Frontal cortex (tissue), 4 donors: ENCODE data around the gene ENTPD6. TPM values are rescaled to one million over a fixed set of nuclear protein-coding genes. Genes with fewer than 3 reads are reported as not detected.
"Not testable (repeated sequence)": the region's sequence is repeated elsewhere in the genome, so short reads cannot be mapped to it uniquely, and the experiment has no call there.

Experiments
- DNase-seq, 2 donors: peaks; one replicate each; pipeline ENCODE4 v3.0.0; 2012; ENCODE audit warnings: low spot score in 2 of 2
- FAIRE-seq: peaks from 2 replicates; lab custom pipeline; 2012; peaks lifted over from hg19 to GRCh38; lab: Jason Lieb, UNC
- total RNA-seq: library from RNA; depleted of rRNA; stranded (reverse); fragments of >200 nt; gene quantifications from one replicate; pipeline ENCODE4 v1.2.3, GENCODE V29; 2014
- donor health status: control.
- donor health status: control.
- donor health status: control.

The ENTPD6 gene
- total RNA-seq, 1 donor from 2014 or later, result 48.5 TPM

DNA sequence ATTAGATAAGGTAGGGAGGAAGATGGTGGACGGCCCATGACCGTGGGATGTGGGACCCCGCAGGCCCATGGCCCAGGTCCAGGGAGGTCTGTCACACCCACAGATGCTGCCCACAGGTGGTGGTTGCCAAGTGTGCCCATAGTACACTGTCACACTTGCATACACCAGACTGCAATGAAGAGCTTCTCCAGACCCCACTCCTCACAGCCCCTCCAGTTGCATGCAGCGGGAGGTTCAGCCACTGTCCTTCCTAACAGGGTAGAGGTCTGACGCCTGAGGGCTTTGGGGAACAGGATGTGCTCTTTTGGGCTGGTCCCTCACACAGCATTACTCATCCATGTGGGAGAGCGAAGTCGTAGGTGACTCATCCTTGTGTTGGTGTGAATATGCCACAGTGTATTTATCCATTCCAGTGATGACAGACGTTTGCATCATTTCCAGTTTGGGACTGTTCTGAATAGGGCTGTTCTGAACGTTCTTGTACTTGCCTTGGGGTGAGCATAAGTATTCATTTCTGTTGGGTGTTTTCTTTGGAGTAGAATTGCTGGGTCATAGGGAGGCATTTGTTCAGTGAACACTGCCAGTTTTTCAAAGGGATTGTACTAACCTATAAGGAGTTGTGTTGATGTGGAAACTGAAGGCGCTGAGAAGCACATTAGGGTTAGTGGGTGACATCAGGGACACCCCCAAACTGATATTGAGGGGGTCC, 42.3 kb downstream of the ENTPD6 start:
- peak in 1 of 2 donors; percentile 69 for DNase-seq
- FAIRE-seq, result no peak

DNA sequence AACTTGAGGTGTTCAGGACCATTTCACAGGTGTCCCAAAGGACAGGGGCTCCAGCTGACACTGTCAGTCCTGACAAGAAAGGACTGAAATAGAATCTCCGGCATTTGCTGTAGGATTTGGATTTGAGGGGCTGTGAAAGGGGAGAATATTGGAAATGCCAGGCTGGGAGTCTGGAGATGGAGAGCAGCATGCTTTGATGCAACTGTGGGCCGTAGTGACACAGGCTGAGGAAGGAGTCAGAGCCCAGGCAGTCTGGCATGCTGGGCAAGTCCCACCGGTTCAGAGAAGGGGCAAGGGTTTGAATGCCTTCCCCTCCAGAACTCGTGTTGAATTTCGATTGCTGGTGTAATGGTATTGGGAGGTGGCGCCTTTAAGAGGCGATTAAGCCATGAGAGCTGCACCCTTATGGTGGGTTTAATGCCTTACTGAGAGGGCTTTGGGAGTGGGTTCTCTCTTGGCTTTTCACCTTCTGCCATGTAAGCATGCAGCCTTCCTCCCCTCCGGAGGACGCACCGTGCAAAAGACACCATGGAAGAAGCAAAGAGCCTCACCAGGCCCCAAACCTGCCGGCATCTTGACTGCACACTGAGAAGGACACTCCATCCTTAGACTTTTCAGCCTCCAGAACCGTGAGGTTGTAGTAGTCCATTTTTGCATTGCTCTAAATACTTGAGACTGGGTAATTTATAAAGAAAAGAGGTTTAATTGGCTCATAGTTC, 43.0 kb downstream of the ENTPD6 start:
- no peak for FAIRE-seq
- DNase-seq, result no peak

DNA sequence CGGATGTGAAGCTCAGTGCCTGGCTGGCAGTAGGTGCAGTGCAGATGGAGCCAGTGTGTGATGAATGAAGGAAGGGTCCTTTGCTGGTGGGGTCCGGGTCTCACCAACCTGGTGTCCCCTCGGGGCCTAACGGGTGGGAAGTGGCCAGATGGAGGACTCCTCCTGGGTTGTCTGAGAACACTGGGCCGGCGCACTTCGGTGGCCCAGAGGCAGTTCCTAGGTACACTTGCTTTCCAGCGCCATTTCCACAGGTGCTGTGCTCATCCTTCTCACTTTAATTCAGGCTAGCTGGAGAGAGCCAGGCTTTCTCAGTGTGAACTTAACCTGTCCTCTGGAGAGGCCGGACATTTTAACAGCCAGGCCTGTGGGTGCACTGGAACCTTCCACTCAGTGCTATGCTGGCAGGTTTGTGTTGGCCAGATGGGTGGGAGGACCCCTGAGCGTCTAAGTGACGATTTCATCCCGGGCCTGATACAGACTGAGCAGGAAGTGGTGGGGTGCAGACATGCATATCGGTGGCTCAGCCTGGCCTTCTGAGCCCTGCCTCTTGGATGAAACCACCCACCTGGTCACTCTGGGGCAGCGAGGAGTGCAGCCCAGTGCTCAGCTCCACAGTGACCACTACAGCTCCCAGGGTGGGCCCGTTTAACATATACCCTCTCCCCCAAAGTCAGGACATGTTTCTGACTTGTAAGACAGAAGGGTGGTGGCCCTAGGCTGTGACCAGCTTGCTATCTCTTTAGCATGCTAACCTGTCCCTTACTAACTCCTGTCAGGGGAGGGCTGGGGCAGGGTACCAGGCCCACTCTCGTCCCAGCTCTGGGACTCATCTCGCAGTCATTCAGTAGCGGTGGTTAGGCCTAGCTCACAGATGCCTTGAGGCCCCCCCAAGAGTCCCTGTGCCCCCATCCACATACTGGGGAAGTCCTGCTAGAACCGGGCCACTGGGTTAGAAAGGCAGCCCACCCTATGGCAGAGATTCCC, 44.2 kb downstream of the ENTPD6 start:
- FAIRE-seq, result no peak

DNA sequence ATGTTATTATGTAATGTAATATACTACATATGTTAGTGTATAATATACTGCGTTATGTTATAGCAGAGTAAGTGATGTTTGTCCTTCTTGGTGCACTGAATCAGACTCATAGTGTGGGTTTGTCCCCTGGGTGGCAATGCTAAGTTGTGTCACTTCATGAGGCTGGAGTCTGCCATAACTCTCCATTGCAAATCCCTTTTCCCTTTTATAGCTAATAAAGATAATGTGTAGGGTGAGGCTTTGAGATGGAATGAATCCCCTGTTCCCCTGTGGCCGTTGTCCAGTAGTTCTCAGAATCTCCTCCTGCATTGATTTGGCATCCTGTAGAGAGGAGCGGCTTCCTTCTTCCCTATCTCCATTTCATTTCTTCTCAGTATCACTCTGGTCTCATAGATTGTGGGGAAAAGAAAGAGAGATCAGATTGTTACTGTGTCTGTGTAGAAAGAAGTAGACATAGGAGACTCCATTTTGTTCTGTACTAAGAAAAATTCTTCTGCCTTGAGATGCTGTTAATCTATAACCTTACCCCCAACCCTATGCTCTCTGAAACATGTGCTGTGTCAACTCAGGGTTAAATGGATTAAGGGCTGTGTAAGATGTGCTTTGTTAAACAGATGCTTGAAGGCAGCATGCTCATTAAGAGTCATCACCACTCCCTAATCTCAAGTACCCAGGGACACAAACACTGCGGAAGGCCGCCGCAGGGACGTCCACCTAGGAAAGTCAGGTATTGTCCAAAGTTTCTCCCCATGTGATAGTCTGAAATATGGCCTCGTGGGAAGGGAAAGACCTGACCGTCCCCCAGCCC, 45.5 kb downstream of the ENTPD6 start:
- not testable (repeated sequence) for FAIRE-seq, DNase-seq

More for the DNA sequence above, 44.2 kb downstream of the ENTPD6 start:
- DNase-seq, result no peak

DNA sequence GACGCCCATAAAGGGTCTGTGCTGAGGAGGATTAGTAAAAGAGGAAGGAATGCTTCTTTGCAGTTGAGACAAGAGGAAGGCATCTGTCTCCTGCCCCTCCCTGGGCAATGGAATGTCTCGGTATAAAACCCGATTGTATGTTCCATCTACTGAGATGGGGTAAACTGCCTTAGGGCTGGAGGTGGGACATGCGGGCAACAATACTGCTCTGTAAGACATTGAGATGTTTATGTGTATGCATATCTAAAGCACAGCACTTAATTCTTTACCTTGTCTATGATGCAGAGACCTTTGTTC, 46.1 kb downstream of the ENTPD6 start:
- not testable (repeated sequence) for FAIRE-seq, DNase-seq

DNA sequence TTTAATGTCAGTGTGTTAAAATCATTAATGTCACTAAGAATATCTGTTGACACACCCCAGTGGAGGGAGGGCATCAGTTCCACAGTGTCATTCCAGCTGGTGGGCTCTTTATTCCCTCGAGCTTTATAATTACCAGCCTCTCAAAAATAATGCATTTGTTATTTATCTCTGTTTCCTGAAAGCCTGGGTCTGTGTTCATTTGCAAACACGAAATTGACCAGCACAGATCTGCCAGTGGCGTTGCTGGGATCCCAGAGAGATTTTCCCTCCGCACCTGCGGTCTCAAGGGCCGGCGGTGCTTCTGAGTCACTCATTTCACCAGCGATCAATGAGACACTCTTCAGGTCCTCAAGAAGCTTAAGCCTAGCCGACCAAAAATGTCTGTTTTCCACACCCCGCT, 46.7 kb downstream of the ENTPD6 start:
- no peak for FAIRE-seq
- no peak for DNase-seq

DNA sequence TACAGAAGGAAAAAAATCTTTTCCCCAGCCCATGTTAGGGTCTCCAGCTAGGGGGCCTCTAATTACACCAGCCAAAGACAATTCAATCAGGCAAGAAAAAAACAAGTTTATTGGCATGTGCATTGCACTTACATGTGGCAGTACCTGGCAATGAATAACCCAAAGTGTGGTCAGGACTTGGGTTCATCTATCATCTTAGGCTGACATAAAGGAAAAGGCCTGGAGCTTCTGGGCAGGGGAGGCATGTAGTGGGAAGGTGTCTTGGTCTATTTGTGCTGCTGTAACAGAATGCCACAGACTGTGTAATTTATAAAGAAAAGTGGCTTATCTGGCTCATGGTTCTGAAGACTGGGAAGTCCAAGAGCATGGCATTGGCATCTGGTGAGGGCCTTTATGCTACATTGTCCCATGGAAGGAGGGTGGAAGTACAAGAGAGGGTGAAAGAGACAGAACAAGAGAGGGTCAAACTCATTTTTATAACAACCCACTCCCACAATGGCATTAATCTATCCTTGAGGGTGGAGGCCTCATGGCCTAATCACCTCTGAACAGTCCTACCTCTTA, 48.0 kb downstream of the ENTPD6 start:
- FAIRE-seq (no peak), DNase-seq (no peak)

DNA sequence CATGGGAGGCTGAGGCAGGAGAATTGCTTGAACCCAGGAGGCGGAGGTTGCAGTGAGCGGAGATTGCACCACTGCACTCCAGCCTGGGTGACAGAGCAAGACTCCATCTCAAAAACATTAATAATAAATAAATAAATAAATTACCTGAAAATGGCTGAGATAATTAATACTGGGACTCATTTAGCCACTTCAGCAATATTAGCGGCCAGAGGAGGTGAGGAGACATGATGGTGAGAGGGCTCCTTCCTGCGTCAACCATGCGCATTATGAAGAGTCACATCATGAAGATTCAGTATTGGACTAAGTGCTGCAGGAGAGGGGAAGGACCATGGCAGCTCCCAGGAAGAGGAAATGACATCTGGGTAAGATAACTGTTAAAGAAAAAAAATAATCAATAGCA, 49.5 kb downstream of the ENTPD6 start:
- FAIRE-seq, result no peak

DNA sequence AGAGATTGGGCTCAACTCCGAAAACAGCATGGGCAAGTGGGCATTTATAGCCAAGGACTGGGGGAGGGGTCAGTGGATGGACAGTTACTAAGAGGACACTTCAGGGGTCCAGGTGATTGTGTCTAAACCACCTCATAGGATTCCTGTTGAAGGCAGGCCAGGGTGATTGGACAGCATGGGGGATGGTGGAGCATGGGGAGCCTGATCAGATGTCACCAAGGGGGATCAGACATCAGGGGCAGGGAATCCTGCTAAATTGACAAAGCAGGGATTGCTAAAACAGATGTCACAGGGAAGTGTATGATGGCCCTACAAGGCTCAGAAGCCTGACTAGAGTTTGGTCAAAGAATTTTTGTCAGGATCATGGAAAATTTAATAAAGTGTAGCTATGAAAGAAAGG, 49.9 kb downstream of the ENTPD6 start:
- FAIRE-seq, result no peak

More for the DNA sequence above, 49.5 kb downstream of the ENTPD6 start:
- no peak for DNase-seq

DNA sequence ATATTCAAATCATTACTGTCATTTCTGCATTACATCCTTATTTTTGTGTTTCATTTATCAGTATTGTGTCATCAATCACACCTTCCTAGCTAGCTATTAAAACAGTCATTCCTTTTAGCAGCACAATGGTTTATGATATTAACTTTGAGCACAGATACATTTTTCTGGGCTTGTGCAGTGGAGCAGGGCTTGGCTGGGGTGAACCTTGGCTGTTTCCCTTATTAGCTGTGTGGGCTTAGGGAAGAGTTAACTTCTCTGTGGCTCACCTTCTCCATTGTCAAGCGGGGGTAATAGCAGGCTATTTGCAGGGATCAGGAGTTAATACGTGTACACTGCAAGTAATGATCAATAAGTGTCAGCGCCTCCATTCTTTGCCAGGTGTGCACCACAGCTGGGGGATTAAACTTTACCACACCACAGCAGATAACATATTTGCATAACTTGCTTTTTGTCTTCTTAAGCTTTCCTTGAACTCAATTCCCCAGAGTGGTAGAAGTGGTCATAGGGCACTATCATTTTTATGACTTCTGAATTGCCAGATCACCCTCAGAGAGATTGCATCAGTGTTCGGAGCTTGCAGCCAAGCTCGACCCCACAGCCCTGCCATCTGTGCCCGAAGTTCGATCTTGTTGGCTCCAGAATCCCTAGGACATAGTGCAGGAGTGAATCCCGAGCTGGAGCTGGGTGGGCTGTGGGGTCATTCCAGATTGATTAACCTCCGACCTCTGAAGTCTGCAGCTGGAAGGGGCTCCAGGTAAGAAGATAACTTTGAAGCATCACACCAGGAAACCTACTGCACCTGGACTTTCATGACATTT, 50.9 kb downstream of the ENTPD6 start:
- FAIRE-seq, result no peak

More for the DNA sequence above, 49.9 kb downstream of the ENTPD6 start:
- no peak for DNase-seq

DNA sequence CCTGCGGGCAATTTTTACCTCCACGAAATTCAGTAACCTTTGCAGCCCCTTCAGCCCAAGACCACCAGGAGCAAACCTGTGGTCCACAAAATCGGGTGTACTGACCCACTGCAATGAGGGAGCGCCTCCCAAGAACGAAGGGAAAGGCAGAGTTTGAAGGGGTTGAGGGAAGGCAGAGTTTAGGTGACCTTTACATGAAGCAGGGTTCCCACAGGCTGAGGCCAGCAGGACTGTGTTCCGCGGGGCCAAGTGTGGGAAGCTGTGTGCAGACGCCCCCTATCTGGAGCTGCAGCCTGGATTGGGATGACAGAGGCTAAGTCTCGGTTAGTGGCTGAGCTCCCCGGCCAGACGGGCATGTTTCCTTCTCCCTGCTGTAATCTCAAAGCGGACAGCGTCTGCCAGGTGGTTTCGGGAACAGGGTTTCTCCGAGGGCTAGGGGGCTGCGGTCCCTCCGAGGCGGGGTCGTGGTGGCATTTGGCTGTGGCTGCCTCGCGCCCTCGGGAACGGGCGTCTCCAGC, 51.5 kb downstream of the ENTPD6 start:
- peak in 1 of 2 donors; percentile 57 for DNase-seq
- FAIRE-seq, result no peak

More for the DNA sequence above, 50.9 kb downstream of the ENTPD6 start:
- no peak for DNase-seq

DNA sequence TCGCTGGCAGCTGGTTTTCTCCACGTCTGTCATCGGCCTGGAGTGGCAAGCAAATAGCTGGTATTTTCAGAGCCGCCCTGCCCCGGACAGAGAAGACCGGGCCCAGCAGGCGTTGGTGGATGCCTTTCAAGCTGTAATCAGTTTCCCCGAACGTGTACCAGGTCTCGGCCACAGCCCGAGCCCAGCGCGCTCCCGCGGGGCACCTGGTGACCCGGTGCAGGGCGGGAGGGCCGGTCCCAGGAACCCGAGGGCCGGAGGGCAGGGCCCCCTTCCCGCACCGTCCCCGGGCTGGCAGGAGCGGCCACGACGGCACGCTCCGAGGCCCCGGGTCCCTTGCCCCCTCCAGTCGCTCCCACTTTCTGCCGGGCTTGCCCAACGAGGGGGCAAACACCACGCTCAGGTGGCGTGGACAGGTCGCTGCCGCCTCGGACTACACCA, 52.0 kb downstream of the ENTPD6 start:
- no peak for FAIRE-seq
- DNase-seq, result no peak

DNA sequence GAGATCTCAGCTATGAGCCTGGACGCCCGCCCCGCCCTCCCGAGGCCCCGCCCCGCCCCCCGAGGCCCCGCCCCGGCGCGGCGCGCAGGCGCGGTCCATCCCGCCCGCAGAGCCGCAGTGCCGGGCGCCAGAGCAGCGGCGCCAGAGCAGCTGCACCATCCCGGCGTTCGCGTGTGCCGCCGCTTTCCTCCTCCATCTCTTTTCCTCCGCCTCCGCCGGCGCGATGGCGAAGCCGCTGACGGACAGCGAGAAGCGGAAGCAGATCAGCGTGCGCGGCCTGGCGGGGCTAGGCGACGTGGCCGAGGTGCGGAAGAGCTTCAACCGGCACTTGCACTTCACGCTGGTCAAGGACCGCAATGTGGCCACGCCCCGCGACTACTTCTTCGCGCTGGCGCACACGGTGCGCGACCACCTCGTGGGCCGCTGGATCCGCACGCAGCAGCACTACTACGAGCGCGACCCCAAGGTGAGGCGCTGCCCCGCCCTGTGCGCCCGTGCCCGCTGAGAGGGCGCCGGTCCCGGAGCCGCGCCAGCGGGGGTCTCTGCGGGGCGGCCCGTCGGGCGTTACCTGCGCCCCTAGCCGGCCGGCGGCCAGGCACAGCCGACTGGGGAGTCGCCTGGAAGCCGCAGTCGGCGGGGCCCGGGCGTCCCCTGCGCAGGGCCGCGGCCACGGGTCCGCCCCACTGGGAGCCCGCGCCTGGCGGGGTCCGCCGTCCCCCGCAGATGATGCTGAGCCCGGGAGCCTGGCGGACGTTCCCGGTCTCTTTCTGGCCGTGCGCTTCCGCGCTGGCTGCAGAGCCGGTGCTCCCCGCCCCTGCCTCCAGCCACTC, 52.7 kb downstream of the ENTPD6 start, which contains the start of gene PYGB:
TSS of gene PYGB (plus strand) at position 130 of the 830 bp plus-strand sequence. CDS start at position 224, 94 bp downstream.
- no peak for FAIRE-seq

DNA sequence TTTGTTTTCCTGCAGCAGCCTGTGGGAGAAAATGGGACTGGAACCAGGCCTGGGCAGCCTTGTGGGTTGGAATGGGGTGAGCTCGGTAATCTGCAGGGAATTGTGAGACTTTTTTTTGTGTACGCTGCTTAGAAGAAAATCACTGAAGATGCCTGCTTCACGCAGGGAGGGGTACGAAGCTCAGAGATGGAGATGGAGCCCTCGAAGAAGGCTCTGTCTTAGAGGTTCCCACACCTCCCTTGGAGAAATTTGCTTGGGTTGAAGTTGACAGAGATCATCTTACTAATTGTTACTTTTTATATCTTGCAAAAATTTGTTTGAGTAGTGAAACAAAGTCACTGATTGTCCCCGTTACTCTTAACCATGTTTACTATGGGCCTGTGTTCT, 53.3 kb downstream of the ENTPD6 start:
- FAIRE-seq (no peak), DNase-seq (no peak)

More for the DNA sequence above, 52.7 kb downstream of the ENTPD6 start, which contains the start of gene PYGB:
- DNase-seq, result peak; percentile 96 to 97

DNA sequence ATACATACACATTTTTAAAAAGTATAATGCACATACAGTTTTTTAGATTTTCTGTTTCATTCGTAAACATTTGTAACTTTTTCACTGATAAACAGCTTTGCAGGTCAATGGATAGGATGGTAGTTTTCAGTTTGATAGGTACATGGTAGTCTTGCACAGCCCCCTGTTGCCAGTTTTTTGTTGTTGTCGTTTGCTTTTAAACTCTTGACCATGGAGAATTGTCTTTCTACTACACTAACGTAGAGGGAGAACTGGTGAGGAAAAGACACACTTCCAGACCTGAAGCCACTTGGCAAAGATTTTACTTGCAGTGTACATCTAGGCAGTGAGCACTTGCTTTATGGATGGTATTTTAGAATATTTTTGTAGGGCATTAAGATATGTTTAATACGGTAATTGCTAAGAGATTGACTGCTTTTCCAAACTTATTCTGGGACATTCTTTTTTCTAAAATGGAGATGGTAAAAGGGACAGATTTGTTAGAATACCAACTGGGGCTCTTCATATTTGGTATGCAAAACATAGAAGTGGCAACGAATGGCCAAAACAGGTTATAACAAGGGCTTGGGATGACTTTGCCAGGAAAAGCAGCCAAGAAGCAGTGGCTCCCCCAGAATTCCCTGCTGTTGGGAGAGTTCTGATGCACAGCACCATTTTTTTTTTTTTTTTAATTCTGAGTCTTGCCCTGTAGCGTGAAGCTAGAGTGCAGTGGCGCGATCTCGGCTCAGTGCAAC, 53.9 kb downstream of the ENTPD6 start:
- FAIRE-seq, result no peak
- no peak for DNase-seq

DNA sequence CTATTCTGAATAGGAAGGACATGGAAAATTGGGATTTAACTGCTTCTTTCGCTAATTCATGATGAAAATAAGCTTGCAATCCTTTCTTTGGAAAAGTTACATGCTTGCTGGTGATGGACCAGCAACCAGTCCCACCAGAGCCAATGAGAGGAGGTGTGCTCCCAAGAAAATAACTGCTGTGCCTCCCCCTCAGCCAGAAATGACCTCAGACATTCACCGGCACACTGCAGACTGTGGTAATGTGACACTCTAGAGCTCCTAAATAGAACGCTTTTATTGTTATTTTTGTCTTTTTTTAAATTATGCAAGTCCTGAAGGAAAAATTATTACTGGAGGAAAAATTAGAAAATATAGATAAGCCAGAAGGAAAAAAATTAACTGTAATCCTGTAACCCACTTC, 55.0 kb downstream of the ENTPD6 start:
- DNase-seq, result no peak
- no peak for FAIRE-seq
